ENCODE results near the gene TMEM238.

Gene TMEM238

GRCh38 chr19:55377356-55378131, 6.5 kb downstream of the TMEM238 start:
- ATAC-seq, result no peak

- ATAC-seq, result no peak
Measured at GRCh38 chr19:55376241-55376933, 7.7 kb downstream of the TMEM238 start, which contains the start of gene TMEM190. Gene TMEM190 (plus strand): TSS chr19:55376826. CDS start chr19:55376854, 28 bp downstream.

DNA sequence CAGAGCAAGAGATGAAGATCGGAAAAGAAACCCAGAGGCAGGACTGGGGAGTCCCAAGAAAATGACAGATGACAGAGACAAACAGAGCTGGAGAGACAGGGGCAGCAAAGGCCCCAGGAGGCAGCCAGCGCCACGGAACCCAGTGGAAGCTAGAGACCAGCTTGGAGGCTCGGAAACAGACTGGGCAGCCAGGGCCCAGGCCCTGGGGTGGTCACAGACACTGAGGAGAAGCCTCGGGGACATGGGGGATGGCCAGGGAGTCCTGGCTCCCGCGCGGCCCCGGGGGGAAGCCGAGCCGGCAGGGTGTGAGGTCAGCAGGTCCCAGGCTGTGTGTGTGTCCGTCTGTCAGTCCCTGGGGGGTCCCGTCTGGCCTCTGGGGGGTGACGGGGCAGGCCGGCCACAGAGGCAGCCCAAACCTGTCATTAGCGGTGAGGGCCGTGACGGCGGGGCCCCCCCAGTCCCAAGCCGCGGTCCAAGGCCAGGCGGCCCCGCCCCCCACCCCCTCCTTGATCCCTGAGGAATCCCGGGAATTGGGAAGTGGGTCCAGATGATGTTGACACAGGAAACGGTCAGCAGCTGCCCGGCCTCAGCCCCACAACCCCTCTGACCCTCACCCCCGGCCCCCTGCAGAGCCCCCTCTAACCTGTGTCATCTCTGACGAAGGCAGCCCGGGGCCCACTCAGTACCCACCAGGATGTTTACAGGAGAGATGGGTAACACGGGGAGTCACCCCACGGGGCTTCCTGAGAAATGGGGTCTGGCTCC, 9.9 kb downstream of the TMEM238 start:
- ATAC-seq, result no peak

GRCh38 chr19:55373306-55373992, 10.6 kb downstream of the TMEM238 start:
- ATAC-seq, result no peak

DNA sequence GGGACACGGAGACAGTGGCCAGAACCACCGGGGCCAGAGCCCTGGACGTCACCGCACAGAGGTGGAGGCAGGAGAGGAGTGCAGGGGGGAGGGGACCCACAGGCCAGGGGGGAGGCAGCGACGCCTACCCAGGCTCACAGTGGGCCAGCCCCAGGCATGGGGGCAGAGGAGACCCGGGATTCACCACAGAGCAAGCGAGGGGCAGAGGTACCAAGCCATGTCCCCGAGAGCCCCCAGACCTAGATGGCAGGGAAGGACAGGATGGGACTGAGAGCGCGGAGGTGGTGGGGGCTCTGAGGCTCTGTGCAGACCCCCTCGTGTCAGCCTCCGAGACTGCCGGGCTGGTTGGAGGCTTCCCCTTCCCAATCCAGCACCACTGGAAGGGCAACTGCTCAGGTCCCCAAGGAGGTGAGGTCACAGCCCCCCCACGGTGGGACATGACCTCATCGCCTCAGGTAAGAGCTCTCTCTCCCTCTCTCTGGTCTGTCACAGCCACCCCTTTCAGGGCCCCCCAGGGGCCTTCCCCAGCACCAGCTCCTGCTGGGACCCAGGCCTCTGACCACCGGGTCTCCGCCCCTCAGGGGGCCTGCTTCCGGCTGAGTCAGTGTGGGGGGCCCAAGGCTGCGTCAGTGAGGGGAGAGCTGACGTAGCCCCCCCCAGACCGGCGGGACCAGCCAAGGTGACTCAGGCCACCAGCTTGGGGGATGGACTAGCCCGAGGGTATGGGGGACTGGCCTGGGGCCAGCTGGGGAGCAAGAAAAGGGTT, 11.6 kb downstream of the TMEM238 start:
- ATAC-seq, result peak; percentile 26 to 28

GRCh38 chr19:55370305-55370988, 13.6 kb downstream of the TMEM238 start, which contains the start of gene IL11:
Gene IL11 (minus strand): TSS chr19:55370463. CDS start chr19:55370310, 153 bp downstream.
- no peak for ATAC-seq

DNA sequence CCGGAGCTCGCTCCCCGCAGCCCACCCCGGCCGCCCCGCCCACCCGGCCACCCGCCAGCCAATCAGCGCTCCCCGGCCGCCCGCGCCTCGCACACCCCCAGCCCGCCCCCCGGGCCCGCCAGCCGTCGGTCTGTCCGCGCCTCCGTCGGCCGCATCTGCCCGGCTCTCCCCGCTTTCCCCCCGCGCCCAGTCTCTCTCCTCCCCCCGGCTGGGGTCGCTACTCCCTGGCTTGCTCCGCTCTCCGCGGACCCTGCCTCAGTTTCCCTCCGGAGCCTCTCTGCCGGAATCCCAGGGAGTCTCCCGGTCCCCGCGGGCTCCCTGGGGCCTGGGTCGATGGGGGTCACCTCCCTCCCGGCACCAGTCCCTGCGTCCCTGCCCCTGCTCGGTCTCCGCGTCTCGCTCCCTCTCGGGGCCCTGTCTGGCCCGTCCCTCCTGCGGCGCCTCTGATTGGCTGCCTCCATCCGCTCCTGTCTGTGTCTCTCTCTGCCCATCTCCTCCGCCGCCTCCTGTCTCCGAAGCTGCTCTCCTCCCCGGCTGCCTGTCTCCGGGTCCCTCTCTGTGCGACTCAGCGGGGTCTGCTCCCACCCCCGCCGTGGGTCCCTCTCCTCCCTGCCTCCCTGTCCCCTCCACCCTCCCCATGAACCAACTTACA, 14.3 kb downstream of the TMEM238 start:
- peak; percentile 42 to 60 for ATAC-seq

- peak; percentile 25 to 42 for ATAC-seq
Measured at GRCh38 chr19:55368701-55369563, 15.2 kb downstream of the TMEM238 start.

GRCh38 chr19:55368106-55368505, 16.0 kb downstream of the TMEM238 start:
- ATAC-seq, result no peak

DNA sequence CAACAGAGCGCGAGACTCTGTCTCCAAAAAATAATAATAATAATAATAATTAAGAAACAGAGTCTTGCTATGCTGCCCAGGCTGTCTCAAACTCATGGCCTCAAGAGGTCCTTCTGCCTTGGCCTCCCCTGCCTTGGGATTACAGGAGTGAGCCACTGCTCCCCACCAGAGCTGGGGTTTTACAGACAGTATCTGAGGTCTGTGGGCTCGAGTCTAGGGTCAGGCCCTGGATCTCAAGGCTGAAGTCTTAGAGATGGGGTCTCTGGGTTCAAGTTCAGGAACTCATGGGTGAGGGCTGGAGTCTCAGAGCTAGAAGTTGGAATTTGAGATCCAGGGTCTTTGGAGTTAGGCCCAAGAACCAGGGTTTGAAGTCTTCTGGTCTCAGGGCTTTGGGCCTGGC, 17.3 kb downstream of the TMEM238 start:
- ATAC-seq, result no peak

- no peak for ATAC-seq
Measured at GRCh38 chr19:55365964-55366363, 18.1 kb downstream of the TMEM238 start.

DNA sequence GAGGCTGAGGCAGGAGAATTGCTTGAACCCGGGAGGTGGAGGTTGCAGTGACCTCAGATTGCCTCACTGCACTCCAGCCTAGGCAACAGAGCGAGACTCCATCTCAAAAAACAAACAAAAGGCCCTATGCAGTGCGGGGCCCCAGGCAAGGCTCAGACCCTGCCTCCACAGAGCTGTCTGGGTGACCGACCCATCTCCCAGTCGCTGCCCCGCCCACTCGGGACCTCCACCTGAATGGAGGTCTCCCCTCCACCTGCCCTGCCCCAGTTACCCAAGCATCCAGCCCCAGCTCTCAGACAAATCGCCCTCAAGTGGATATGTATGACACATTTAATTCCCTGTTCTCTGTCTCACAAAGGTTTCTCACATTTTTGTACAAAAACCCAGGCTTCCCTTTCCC, 18.8 kb downstream of the TMEM238 start:
- ATAC-seq, result no peak

- ATAC-seq, result no peak
Measured at GRCh38 chr19:55362990-55363716, 20.9 kb downstream of the TMEM238 start, which contains the start of gene GARIN5B. Gene GARIN5B (minus strand): TSS chr19:55363260. CDS start chr19:55363066, 194 bp downstream.

GRCh38 chr19:55362174-55362989, 21.7 kb downstream of the TMEM238 start:
- ATAC-seq, result no peak

GRCh38 chr19:55360902-55361301, 23.2 kb downstream of the TMEM238 start:
- ATAC-seq, result no peak

DNA sequence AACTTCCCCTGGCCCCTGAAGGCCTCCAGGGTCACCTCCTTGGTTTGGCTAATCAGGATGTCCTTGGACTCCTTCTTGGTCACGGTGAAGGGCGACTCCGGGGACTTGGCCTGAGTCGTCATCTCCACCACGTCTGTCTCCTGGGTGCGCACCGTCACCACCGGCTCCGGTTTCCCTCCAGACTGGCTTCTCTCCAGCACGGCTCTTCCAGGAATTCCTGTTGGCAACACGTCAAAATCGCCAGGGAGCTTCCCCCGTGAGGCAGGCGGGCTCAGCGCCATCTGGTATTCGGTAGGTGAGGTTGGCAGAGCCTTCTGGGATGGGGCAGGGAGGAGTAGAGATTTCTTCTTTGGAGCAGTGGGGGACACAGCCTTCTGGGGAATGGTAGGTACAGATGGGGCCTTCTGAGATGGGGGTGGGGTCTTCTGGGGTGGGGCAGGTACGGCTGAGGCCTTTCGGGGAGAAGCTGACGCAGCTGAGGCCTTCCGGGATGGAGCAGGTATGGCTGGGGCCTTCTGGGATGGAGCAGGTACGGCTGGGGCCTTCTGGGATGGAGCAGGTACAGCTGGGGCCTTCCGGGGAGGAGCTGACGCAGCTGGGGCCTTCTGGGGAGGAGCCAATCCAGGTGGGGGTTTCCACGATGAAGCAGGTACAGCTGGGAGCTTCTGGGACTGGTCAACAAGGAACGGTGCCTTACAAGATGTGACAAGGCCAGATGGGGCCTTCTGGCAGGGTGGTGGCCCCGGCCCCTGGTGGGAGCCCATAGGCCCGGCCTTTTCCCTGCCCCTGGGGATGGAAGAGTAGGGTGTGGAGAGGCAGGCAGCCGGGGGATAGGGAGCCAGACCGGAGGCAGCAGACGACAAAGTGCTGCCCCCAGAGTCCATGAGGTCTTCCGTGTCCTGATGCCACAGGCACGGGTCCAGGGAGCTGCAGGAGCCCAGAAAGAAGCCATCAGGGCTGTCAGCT, 24.9 kb downstream of the TMEM238 start:
- no peak for ATAC-seq

DNA sequence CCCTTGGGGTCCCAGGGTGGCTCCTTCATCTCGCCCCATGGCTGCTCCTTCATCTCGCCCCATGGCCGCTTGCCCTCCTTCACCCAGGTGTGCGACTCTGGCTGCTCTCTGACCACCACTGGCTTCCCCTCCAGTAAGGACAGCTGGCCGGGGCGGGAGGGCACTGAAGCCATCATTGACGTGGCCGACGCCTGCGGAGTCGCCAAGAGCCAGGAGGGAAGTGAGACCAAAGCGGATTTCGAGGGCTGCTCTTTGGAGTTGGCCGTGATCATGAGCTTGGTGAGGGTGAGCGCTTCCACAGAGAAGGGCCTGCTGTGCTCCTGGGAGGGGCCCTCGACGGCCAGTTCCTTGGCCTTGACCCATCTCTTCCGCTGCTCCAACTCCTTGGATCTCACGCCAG, 25.6 kb downstream of the TMEM238 start:
- no peak for ATAC-seq

Measured in activated CD4-positive, CD25-positive, alpha-beta regulatory T cell treated with anti-CD3 and anti-CD28 coated beads, Interleukin-2, amount 50 U/mL, for 24 hours (primary cell).